RCC 7860 (cell line): Measurements from ENCODE around the gene RNFT2.

Experiments used
- DNase-seq: peaks from one replicate; pipeline ENCODE4 v3.0.0-alpha.2; 2015; ENCODE audit warnings: low spot score
- FAIRE-seq: peaks from 2 replicates; lab custom pipeline; 2012; peaks lifted over from hg19 to GRCh38; lab: Jason Lieb, UNC

Gene RNFT2

DNA sequence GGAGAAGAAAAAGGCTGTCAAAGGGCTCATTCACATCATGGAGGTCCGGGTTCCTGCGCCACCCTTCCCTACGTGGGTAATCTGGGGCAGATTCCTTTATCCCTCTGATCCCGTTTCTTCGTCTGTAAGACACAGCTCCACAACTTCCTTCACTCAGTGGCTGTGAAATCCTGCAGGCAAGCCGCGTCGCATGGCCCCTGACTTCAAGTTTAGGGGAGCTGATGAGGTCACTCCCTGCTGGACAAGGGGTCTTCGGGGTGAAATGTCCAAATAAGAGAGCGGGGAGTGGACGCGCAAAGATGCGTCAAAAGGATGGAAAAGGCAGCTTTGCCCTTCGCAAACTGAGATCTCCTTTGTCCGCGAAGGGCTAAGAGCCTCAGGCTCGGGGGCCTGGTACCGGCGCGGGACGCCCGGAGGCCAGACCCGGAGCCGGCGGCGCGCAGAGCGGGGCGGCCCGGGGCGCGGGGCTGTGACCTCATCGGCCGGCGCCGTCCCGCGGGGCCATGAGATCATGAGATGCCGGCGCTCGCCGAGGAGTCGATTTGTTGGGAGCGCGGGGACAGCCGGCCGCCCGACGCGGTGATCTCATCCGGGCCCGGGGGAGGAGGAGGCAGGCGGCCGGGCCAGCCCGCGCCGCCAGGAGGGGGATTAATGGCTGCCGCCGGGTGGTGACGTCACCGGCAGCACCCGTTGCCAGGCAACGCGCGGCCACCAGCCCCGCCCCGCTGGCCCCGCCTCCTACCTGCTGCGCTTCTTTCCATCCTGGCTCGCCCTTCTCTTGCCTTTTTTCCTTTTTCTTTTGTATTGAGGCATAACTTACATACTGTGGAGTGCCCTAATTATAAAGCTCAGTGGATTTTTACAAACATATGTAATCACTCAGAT is 81.1 kb downstream of the RNFT2 start:
- DNase-seq (peak; percentile 87), FAIRE-seq (no peak)

DNA sequence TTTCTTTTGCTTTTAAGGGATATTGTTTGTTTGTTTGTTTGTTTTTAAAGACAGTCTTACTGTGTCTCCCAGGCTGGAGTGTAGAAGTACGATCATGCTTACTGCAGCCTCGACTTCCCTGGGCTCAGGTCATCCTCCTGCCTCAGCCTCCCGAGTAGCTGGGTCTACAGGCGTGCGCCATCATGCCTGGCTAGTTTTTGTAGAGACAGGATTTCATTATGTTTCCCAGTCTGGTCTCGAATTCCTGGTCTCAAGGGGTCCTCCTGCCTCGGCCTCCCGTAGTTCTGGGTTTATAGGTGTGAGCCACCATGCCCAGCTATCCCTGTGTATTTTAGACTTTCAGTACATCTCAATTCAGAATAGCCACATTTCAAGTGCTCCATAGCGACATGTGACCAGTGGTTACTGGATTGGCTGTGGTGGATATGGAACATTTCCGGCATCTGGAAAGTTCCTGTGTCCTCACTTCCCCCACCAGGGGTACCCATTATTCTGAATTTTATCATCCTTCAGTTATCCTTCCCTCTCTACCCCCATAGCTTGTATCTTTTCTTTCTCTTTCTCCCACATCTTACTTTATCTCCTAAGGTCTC is 82.0 kb downstream of the RNFT2 start:
- FAIRE-seq, result no peak
- no peak for DNase-seq

DNA sequence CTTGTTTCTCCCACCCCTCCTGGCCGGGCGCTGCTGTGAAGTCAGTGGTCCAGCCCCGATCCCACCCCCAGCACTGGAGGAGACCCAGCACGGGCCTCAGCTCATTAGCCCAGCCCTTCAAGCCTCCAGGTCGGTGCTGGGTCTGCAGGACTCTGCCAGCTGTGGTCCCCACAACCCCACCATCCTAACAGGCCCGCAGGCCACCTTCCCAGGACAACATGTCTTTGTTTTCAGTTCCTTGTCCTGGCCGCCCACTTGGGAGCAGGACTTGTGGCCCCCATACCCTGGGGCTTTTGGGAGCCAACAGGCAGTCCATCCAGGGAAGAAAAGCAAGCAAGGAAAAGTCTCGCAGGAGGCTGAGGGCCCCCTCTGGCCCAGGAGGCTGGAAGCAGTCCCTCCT is 83.2 kb downstream of the RNFT2 start:
- DNase-seq (no peak), FAIRE-seq (no peak)

DNA sequence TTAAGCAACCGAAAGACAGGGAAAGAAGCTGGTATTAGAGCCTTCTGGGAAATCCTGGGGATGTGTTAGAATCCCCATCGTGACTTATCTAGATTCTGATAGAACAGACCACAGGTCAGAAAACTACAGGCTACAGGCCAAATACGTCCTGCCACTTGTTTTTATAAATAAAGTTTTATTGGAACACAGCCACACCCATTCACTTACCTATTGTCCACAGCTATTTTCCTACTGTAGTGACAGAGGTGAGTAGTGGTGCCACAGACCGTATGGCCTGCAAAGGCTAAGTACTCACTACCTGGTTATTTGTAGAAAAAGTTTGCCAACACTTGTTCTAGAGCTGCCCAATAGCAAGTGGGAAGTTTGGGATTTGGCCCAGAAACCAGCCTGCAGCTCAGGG is 89.3 kb downstream of the RNFT2 start:
- DNase-seq, result no peak
- no peak for FAIRE-seq

DNA sequence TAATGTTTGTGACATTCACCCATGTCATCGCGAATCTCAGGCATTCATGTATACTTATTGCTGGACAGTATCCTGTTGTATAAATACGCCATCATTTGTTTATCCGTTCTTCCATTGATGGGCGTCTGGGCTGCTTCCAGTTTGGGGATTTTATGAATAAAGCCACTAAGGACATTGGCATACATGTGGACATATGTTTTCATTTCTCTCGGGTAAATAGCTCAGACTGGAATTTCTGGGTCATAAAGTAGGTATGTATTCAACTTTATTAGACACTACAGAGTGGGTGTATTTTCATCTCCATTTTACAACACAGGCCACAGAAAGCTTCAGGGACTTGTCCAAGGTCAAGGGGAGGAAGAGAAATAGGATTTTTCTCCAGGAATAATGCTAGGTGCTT is 94.2 kb downstream of the RNFT2 start:
- FAIRE-seq, result no peak
- DNase-seq, result no peak

DNA sequence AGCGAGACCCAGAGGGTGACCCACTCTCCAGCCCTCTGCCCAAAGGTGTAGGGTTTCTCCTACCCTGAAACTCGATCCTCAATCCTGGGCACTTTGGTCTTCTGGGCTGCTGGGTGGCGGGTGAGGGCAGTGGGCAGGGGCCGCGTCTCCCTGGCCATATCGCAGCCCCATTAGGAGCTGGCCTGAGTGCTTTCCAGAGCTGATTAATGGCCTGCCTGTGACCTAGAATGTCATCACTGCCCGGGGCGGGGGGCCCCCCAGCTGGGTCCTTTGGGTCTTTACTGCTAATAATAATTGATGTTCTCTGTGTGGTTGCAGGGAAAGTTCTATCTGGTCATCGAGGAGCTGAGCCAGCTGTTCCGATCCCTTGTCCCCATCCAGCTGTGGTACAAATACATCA is 95.4 kb downstream of the RNFT2 start:
- FAIRE-seq (no peak), DNase-seq (no peak)

DNA sequence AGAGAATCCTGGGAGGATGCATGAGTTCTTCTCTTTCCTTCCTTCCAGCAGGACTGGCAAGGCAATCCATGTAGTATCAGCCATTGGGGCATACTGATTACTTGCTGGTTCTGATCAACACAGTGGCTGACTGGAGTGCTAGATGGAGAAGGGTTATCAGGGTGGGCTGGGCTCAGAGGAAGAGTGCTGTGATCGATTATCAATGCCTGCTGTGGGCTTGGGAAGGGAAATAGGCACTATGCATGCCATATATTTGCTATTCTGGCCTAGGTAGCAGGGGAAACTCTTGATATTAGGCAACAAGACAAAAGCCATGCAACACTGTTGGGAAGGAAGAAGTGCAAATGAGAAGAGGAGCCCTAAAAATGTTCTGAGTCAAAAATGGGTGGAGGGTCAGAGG is 97.4 kb downstream of the RNFT2 start:
- no peak for DNase-seq
- FAIRE-seq, result no peak

DNA sequence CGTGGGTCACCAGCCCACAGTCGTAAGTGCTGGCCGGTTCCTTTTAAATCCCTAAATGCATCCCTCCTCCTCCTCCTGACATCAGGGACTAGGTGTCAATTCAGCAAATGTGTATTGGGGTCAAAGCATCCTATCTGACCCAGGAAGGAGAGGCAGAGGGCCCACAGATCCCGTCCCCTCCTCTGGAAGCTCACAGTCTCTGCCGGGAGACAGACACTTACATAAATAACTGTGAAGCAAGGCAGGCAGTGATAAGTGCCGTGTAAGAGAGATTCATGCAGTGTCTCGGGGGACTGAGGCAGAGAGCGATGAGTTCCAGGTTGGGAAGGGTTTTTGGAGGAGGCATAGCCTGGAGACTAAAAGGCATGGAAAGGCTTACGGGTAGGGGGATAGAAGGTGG is 99.0 kb downstream of the RNFT2 start:
- FAIRE-seq (no peak), DNase-seq (no peak)

DNA sequence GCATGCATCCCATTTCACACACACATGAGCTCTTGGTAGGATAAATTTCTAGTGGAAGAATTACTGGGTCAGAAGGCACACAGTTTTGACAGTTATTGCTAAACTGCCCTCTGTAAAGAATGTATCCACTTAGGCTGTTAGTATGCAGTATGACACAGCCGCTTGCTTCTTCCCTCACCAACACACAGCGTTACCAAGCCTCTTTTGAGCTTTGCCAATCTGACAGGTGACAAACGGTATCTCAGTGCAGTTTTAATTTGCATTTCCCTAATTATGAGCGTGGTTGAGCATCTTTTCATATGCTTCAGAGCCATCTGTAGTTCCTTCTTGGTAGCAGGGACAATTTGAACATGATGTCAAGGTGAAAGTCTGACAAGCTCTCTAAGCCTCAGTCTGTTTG is 100.2 kb downstream of the RNFT2 start:
- no peak for DNase-seq
- FAIRE-seq, result no peak

DNA sequence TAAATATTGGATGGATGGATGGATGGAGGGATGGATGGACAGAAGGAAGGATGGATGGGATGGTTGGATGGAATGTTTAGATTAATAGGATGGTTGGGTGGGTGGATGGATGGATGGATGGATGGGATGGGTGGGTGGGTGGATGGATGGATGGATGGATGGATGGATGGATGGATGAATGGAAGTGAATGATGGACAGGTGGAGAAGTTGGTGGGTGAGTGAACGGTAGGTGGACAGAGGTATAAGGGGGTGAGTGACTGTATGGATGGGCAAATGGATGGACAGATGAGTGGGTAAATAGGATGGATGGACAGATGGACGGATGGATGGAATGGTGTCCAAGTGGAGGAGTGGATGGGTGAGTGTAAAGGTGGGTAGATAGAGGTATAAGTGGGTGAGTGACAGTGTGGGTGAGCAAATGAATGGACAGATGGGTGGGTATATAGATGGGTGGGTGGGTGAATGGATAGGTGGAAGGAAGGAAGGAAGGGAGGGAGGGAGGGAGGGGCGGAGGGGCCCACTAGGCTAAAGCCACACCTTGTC is 101.2 kb downstream of the RNFT2 start:
- FAIRE-seq, result no peak
- DNase-seq, result no peak

DNA sequence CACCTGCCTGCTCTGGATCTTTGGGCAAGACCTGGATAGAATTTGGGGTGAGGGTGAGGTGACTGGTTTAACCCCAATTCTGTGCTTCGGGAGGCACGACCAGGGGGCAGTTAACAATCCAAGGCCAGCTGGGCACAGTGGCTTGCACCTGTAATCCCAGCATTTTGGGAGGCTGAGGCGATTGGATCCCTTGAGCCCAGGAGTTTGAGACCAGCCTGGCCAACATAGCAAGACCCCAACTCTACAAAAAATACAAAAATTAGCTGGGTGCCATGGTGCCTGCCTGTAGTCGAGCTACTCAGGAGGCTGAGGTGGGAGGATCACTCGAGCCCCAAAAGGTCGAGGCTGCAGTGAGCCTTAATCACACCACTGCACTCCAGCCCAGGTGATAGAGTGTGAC is 105.0 kb downstream of the RNFT2 start:
- no peak for DNase-seq
- FAIRE-seq, result no peak

DNA sequence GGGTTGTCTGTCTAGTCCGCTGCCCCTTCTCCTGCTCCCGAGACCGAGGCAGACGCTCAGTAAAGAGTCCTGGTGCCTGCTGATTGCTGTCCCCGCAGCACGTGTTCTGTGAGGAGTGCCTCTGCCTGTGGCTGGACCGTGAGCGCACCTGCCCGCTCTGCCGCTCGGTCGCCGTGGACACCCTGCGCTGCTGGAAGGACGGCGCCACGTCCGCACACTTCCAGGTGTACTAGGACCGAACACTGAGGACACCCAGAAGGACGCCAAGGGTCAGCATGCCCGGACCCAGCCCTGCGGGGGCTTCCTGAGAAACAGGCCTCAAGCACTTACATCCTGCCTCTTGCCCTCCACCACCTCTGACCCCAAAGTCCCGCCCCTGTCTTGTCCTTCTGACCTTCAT is 111.1 kb downstream of the RNFT2 start:
- FAIRE-seq (no peak), DNase-seq (no peak)

DNA sequence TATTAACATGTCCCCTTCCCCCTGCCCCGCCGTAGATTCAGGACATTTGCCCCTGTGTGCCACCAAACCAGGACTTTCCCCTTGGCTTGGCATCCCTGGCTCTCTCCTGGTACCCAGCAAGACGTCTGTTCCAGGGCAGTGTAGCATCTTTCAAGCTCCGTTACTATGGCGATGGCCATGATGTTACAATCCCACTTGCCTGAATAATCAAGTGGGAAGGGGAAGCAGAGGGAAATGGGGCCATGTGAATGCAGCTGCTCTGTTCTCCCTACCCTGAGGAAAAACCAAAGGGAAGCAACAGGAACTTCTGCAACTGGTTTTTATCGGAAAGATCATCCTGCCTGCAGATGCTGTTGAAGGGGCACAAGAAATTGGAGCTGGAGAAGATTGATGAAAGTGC is 114.2 kb downstream of the RNFT2 start:
- FAIRE-seq, result no peak

DNA sequence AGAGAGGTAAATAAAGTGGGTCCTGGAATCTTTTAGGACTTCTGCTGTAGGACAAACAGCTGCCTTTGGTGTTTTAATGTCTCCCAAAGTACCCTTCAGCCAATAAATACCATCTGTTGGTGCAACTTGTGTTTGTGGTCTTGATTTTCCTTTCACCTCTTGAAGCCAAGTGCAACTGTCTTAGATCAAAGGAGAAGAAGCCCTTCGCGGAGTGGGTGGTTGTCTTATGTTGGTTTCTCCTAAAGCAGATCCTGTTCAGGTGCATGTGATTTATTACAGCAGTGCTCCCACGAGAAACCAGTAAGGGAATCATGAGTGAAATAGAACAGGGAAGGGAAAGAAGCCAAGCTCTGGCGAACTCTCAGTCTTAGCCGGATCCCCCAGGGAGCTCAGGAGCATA is 115.4 kb downstream of the RNFT2 start:
- no peak for DNase-seq
- FAIRE-seq, result no peak

More for the DNA sequence above, 114.2 kb downstream of the RNFT2 start:
- DNase-seq, result no peak

DNA sequence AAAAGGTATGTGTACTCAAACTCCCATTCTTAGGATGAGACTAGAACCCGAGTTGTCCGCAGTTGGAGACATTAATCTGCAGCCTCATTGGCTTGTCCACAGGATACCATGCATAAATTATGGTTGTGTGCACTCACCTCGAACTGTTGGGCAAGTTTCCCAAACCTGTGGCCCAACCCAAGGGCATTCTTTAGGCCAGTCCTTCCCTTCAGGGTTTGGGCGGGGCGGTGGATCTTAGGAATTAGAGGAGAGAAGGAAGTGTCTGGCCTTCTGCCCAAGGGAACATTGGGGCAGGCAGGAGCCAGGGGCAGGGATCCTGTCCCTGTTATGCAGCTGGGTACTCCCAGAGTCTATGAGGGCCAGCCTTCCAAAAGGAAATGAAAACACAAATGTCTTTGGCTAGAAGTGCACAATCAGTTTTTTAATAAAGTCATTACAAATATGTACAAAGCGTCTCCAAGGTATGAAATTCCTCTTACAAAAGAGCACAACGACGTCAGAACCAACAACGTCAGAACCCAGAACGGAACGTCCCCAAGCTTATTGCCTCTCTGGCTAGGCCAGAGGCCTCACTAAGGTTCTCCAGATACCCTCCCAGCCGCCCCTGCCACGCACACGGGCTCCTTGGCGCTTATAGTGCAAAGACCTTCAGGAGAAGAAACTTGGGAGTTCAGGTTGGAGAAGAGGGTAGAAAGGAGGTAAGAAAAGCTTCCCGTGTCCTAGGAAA is 117.8 kb downstream of the RNFT2 start:
- no peak for FAIRE-seq
- DNase-seq, result no peak

DNA sequence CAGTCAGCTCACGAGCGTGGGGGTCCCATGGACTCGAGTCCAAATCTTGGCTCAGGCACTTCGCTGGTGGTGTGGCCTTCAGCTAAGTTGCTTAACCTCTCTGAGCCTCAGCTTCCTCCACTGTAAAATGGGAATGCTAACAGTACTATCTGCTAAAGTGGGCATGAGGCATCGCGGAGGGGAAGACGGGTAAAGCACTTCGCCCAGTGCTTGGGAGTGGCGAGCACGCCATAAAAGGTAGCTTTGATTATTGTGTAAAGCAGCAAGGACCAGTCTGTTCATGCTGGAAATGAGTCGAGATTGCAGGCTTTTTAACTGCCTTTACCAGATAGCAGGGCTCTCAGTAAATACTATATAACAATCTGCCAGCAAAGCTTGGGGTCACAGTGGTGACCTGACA is 118.6 kb downstream of the RNFT2 start:
- DNase-seq (no peak), FAIRE-seq (no peak)

DNA sequence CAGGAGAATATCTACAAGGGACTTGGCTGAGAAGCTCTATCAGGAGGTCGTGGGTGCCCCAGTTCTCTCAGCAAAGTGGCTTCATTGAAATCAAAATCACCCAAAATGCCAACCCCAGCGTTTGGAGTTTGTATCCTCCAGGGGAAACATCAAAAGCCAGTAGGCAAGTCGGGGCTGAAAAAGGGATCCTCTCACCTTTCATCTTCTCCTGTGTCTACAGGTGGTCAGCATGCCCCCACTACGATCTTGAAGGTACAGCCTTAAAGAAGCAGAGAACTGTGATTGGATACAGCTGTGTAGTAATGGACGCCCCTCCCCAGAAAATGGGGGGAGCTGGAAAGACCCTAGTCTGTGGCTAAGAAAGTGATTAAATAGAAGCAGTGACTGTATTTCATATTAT is 121.0 kb downstream of the RNFT2 start:
- FAIRE-seq (no peak), DNase-seq (no peak)

DNA sequence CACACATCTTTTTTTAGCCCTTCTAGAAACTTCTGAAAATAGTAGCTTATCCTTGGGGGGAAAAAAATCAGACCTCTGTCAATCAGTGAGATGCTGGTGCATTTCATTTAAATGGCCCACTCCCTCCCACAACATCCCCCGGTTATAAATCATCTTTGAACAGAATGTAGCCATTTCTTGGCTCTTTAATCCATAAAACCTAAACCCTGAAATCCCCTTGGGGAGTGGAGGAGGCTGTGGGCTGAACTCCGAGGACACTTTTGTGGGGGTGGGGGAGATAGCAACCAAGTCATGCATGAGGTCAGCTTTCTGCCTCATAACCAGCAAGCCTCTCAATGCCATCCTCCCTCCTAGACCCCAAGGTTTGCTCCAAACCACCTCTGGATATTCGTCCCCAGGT is 122.1 kb downstream of the RNFT2 start:
- no peak for FAIRE-seq
- no peak for DNase-seq

DNA sequence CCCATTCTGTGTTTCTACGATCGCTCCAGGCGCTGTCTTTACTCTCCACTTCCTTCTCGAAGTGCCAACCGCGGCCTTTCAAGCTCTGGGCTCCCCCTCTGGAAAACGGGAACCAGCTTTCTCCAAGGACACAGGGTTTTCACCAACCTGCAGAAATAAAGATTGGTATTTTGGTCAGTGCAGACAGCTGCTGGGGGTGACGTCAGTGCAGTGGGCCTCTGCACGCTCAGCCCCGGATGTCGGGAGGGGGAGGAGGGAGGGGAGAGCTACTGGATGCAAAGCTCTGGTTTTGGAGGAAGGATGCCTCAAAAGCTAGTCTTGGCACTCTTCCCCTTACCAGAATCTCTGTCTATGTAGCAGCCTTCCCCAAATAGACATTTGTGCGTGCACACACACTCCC is 123.2 kb downstream of the RNFT2 start:
- FAIRE-seq (no peak), DNase-seq (no peak)

DNA sequence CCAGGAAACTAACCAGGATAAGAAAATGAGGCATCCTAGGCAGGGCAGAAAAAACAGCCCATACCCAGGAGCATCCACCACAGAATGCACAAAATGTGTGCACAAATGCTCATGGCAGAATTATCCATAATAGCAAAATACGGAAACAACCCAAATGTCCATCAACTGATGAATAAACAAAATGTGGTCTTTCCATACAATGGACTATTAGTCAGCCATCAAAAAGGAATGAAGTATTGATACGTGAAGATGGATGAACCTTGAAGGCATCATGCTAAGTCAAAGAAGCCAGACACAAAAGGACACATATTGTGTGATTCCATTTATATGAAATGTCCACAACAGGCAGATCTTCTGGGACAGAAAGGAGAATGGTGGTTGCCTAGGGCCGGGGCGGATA is 124.1 kb downstream of the RNFT2 start:
- FAIRE-seq (no peak), DNase-seq (no peak)

DNA sequence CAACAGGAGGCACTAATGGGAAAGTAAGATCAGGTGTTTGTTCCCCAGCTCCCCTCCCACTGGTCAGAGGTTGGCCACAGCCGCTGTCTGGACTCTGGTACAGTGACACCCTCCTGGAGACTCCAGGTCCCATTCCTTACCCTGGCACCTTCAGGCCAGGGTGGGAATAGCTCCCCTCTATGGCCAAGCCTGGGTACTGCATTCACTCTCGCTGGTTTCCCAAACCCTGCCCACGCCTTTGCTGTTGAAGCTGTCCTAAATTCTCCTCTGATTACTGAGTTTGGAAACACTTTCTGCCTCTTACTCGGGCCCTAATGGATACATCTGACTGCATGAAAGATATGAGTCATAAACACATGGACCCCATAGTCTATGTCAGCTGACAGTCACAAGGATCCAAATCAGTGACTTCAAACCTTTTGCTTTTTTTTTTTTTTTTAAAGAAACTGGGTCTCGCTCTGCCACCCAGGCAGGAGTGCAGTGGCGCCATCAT is 125.2 kb downstream of the RNFT2 start:
- no peak for FAIRE-seq
- DNase-seq, result peak; percentile 34
